HG03064 (cell line): ENCODE results near the gene LIPT1.
"Not testable (repeated sequence)": the region's sequence is repeated elsewhere in the genome, so short reads cannot be mapped to it uniquely, and the experiment has no call there.

Experiments used
- ATAC-seq: cut with Tn5 transposase; IDR thresholded peaks from one replicate; pipeline ENCODE4 v1.9.1; 2021; ENCODE audit warnings: low read depth; ENCODE audit not compliant: unreplicated experiment

Gene LIPT1

DNA sequence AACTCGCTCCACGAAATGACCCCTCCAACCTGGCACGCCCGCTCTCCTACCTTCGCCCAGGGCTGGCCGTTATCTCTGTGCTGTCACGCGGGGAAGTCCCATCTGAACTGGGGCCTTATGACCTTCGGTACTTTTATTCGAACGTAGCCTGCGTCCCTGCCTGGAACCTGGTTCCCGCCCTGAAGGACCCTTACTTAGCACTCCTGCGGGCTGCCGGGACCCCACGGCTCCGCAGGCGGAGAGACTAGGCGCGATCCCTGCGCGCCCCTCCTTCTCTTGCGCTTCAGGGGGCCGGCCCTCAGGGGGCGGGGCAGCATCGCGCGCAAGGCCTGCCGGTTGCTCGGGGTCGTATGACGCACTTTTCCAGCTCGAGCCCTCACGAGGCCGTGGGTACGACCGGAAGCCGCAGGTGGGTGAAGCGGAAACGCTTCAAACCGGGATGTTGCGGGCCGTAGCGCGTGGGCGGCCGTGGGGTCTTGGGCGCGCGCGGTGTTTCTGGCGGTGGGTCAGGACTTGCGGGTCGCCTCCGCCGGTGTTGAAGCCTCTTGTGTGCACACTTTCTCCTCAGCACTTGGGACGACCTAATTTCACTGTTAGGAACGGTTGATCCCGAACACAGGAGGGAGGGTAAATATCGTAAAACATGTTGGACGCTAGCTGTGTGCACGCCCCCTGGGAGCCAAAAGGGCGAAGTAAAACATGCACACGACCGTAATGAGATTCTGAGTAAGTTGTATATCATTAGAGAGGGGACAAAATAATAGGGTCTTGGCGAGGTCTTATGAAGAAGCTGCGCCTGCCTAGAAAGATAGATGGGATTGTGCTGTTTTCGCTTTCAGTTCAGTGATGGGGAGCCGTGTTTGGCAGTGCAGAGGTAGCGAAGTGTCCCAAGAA lies at the start of gene LIPT1, which contains the start of gene TSGA10:
LIPT1 (plus strand) TSS at position 325 of the 894 bp plus-strand sequence. CDS start 6,991 bp downstream, outside the sequence.
TSGA10 (minus strand) TSS at position 300 of the 894 bp plus-strand sequence. CDS start 45,503 bp downstream, outside the sequence.
- ATAC-seq: peak; percentile 91

DNA sequence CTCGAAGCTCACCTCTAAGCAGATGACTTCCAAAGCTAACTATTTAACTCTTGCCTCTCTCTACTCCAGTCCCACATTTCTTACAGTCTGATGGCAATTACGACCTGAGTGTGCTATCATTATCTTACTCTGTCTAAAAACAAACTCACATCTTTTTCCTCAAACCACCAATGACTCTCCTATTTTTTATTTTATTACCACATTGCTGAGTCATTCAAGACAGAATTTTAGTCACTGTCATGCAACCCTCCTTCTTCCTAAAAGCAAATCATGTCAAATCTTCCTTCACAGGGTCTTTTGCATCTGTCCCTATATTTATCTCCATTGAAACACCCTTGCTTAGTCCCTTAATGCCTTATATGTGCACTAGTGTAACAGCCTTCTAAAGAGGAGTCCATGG lies 47.9 kb upstream of the LIPT1 start:
- ATAC-seq: no peak

DNA sequence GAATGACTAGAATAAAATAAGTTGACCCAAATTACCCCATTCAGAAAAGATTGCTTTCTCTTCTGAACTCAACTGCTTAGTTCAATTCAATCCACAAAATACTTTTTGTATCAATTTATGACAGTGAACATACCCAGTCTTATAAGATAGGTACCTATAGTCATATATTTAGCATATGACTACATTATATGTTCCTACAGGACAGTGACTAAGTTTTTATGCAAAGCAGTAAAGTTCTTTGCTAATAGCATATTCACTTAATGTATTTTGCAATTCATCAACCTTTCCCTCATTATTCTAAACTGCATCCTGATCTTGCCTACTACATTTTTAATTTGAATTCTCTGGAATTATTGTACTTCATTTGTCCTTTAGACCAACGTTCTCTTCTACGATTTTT lies 43.5 kb upstream of the LIPT1 start:
- ATAC-seq: no peak

DNA sequence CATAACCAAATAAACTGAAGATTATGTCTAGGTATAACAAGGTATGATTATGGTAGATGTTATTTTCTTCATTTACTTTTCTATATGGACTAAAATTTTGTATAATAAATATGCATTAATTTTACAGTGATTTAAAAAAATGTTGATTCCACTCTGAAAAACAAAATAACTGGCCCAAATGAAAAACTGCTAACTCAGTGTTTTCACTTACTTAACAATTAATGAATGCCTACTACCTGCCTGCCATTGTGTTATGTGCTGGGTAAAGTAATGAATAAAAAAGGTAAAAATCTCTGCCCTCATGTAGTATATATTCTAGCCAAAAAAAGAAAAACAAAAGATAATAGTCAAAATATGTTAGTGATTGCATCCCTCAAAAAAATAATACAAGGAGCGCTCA lies 42.8 kb upstream of the LIPT1 start:
- no peak for ATAC-seq

DNA sequence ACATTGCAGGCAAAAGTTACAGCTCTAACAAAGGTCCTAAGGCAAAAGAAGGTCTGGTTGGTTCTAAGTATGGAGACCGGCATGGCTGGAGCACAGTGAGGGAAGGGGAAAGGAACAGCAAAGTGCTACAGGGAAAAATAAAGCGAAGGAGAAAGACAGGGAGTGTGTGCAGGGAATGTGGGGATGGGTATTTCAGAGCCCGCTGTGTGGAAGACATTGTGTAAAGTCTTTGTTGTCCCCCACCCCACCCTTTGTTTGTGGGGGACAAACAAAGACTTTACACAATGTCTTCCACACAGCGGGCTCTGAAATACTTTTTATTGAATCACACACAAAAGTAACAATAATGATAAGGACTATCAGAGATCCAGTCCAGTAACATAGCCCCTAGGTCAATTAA lies 42.1 kb upstream of the LIPT1 start:
- ATAC-seq: no peak

DNA sequence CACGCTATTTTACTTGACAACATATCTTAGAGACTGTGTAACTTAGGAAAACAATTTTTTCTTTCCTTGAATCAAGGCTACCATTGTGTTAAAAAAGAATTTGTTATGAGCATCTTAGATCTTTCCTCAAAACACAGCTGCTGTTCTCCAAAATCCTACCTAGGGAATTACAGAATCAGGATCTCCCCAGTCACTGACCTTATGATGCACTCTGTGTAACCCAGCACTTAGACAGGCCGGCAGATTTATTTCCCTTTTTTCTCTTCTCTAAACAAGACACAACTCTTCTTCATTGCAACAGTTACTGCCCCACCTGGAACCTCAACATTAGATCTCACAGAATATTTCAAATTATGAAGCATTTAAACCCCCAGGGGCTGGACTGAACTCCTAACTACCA lies 26.8 kb upstream of the LIPT1 start:
- ATAC-seq: no peak

DNA sequence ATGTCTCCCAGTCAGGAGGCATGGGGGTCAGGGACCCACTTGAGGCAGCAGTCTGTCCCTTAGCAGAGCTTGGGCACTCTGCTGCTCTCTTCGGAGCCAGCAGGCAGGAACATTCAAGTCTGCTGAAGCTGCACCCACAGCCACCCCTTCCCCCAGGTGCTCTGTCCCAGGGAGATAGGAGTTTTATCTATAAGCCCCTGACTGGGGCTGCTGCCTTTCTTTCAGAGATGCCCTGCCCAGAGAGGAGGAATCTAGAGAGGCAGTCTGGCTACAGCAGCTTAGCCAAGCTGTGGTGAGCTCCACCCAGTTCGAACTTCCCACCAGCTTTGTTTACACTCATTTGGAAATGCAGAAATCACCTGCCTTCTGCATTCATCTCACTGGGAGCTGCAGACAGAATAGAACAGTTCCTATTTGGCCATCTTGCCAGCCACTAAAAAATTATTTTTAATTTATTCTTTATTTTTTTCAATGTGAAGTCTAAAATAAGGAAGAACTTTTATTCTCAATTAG lies 19.7 kb upstream of the LIPT1 start:
- ATAC-seq: not testable (repeated sequence)

DNA sequence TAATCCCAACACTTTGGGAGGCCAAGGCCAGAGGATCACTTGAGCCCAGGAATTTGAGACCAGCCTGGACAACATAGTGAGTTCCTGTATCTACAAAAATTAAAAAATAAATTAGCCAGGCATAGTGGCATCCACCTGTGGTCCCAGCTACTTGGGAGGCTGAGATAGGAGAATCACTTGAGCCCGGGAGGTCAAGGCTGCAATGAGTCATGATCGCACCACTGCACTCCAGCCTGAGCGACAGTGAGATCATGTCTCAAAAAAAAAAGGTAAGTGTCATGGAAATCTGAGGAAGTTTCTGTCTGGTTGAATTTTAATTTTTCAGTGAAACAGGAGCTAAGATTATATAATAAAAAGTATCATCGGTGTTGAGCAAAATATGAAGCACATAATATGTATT lies 15.8 kb upstream of the LIPT1 start:
- no peak for ATAC-seq

DNA sequence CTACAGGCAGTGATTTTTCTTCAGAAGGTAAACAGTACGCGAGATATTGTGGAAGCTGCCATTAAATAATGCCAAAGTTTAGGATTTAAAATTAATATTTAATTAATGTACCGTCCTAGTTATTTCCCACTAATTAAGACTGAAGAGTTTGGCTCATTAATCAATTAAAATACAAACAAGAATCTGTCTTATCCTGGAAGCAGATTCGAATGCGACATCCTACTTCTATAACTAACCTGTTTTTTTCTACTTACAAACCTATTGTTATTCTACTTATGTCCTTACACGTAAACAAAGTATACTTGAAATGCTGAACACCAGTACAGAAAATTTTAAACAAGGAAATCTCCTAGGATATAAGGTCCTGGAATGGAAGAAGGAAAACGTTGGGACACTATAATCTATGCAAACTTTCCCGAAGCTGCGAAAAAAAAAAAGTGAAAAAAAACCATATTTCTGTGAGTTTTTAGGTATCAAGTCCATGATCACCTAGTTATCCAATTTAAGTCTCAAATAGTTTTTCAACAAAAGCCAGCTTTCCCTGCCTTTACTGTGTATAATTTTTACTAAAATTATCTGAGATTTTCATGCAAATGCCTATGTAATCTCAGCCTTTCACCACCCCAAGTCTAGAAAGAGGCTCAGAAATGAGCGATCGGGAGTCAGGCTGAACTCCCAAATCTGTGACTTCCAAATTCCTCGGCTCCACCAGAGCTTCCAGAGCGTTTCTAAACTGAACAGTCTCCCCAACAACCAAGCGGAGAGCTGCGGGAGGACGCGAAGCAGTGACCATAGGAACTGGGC lies 14.5 kb upstream of the LIPT1 start:
- ATAC-seq: no peak

DNA sequence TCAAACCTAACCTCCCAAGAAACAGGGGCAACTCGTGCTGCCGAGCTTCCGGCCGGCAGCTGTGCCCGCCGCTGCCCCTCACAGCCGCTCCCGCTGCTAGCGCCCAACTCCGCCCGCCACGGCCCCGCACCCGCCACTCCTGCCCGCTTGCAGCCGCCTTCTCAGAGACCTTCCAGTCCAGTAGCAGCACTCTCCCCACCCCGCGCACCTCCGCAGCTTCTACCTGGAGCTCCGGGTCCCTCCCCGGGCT lies 14.0 kb upstream of the LIPT1 start:
- ATAC-seq: peak; percentile 29

DNA sequence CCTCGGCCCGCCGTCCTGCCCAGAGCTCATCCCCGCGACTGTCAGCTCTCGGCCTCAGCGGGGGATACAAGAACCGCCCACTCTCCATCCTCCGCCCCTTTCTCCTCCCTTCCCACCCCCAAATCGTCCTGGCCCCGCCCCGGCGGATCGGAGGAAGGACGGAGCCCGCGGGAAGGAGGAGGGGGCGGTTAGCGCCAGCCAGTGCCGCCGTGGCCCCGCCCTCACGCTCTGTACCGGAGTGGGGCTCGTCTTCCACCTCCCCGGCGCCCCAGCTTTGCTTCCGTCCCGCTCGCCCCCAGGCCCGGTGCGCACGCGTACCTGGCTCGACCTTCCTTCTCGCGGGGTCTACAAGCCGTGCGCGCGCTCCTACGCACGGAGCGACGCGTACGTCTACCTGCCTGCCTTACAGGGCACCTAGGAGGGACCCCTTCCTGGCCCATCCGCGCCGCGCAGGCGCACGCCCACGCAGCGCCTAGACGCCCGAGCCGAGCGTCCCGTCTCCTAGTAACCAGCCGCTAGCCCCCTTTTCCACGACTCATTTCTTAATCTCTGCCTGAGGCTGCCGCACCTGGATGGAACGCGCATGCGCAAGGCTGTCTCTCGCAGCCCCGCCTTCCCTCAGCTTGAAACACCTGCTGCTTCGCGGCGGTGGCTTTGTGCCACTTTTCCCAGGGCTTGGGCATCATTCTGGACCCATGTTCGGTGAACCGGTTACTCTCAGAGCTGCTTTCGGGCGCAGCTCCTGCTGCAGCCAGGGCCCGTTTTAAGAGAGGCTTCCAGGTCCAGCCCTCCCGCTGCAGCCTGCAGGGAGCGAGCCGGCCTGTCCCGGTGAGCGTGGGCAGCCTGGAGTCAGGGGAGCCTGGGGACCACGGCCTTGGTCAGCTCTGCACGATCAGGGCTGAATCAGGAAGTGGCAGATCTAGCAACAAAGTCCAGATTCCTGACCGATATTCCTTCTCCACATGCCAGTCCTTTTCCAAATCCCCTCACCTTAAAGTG lies 13.4 kb upstream of the LIPT1 start, which contains the start of gene C2orf15:
C2orf15 (plus strand) TSS at position 598 of the 999 bp plus-strand sequence. CDS start 8,852 bp downstream, outside the sequence.
- peak; percentile 88 for ATAC-seq

DNA sequence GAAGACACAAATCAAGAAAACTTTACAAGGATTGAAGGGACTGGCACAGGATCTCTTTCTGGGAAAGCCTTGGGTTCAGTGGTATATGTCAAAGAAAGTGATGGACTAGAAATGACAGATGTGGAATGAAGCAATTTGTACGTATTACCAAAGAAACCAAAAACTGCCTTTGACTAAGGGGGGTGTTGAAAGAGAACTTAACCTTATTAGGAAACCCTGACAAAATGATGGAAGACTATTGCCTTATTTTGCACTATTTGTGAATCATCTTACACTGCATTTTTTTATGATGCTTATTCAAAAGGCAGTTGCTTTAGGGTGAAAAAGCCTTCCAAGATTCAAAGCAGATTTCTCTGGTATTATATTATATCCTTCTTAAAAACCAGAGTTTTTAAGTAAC lies 4.1 kb upstream of the LIPT1 start:
- no peak for ATAC-seq

DNA sequence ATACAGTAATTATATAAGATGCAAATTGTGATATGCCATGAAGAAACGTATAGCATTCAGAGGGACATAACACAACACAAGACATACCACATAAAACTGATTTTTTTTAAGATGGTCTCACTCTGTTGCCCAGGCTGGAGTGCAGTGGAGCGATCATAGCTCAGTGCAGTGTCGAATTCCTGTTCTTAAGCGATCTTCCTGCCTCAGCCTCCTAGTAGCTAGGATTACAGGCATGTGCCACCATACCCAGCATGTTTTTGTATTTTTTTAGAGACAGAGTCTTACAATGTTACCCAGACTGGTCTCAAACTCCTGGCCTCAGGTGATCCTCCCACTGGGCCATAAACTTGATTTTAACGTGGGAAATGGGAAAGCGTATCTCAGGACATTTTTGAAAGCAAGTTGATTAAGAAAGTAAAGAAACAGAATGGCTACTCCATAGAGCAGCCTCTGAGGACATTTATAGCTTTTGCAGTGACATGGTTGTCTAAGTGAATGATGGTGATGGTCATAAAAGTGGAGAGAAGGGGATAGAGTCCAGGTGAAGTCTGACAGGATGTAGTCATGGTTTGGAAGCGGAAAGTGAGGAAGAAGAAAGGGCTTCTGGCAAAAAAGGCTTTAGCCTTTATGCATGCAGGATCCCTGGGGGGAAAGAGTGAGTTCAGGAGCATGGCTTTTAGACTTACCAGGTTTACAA lies 2.4 kb upstream of the LIPT1 start:
- ATAC-seq: no peak

DNA sequence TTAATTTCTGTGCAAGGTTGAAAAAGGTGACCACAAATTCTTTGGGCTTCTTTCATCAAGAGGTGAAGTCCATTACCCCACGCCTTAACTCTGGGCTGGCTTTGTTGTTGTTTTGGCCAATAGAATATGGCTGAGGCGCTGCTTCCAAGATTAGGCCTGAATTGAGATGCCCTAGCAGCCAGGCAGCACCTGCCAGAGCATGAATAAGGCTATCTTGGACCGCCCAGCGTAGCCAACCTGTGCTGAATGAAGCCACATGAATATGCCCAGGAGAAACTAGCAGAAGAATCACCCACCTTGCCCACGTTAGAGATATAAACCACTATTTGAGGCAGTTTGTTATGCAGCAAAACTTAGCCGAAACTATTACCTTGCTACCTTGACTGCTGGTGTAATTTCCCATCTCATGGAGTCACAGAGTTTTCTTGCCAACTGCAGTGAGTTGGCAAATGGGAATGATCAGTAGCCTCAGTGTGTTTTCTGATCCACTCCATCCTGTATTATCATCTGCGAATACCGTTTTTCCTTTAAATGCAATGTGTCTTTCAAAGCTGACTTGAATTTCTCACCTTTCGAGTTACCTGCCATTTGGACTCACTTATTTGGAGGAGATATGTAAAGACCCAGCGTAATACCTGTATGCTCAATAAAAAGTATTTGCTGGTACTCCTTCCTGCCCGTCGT lies 704 bp upstream of the LIPT1 start:
- no peak for ATAC-seq

DNA sequence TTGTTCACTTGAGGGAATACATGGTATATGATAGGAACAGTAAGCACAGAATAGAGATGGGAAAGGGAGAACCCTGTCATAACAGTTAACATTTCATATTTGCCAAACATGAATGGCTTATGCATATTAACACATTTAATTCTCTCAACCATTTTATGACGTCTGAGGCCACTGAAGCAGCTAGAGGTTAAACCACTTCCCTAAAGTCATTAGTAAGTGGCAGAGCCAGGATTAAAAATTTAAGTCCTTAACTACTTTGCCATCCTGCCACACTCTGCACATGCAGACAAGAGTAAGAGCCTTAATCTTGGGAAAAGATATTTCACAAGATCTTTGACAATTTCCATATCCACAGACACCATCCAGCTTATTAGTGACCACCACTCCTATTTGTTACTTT lies 2.1 kb downstream of the LIPT1 start:
- ATAC-seq: no peak

DNA sequence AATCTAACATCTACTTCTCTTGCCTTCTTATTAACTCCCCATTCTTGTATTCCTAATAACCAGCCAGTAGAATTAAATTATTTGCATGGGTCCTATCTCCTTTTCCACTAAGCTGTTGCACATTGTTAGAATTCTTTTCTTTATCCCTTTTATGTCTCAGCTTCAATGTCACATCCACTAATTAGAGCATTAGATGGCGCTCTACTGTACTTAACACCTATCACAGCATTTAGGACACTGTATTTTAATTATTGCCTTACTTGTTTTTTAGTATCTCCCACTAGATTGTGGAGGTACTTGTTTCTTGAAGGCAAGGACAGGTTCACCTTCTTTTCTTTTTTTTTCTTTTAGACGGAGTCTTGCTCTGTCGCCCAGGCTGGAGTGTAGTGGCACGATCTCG lies 3.8 kb downstream of the LIPT1 start:
- ATAC-seq: no peak

DNA sequence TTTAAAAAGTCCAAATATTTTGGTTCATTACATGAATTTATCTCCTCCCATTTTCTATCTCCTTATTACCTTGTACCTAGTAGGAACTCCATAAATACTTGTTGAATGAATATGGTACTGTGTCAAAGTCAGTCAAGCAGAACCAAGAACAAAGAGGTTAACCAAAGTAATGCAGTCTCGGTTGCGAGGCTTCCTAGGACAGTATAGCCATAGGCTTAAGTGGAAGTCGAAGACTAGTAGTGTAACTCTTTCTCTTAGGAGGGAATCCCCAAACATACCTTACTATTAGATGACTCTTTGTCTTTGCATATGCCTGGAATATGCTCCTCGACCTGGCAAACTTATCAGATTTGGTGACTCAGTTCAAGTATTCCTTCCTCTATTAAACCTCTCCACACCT lies 4.8 kb downstream of the LIPT1 start:
- no peak for ATAC-seq

DNA sequence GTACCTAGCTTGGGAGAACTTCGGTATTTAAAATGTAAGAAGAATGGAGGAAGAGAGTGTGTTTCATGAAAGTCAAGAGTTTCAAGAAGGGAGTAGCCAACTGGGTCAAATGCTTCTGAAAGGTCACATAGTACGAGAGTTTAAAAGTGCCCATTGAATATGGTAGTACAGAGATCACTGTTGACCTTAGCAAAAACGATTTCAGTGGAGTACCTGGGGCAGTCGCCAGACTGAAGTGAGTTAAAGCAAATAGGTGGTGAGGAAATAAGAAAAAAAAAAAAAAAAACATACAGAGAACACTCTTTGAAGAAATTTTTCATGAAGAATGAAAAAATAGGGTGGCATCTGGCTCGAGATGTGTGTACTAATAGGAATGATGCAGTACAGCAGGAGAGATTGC lies 11.5 kb downstream of the LIPT1 start:
- no peak for ATAC-seq

DNA sequence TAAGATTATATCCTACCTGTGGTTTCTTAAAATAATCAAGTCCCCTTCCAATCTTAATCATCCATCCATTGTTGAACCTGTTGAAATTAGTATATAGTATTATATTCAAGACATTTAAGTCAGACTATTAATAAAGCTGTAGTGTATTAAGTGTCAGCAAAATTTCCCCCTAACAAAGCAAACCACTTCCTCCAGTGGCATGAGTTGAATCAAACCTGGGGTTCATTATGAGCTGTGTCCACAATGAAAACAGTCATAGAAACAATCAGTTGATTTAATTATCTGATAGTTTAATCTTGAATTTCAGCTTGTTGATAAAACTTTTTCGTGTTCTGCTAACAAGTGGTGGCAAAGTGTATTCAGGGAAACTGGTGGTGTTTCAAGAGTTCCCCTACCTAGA lies 14.8 kb downstream of the LIPT1 start:
- no peak for ATAC-seq
